ENCODE measurements around the gene UBE2A.

The UBE2A gene

GRCh38 chrX:119606280-119607017 lies 32.1 kb downstream of the UBE2A start, which contains the start of gene NKRF:
TSS of gene NKRF (minus strand) at chrX:119606424.
- Histone ChIP-seq H3K27ac (peak within 1 kb of the TSS; percentile 63 to 93 (median 84)), H3K4me3 (peak within 1 kb of the TSS; percentile 49 to 73 (median 67))

- Histone ChIP-seq H3K4me3 (peak overlapping the region in 6 of 7 experiments; percentile 49 to 73 (median 68)), H3K27ac (peak overlapping the region in 19 of 21 experiments; percentile 69 to 93 (median 84))
These were observed 32.6 kb downstream of the UBE2A start for GRCh38 chrX:119607018-119607389.

GRCh38 chrX:119614776-119615175 lies 40.4 kb downstream of the UBE2A start:
- Histone ChIP-seq H3K27ac (no peak overlapping the region), H3K4me3 (no peak overlapping the region)

GRCh38 chrX:119617517-119618164 lies 43.3 kb downstream of the UBE2A start:
- Histone ChIP-seq H3K27ac (peak overlapping the region in 1 of 21 experiments; percentile 60), H3K4me3 (no peak overlapping the region)

- no peak overlapping the region for H3K4me3 ChIP-seq
- peak overlapping the region in 3 of 21 experiments; percentile 25 to 60 (median 30) for H3K27ac ChIP-seq
These were observed 44.1 kb downstream of the UBE2A start for GRCh38 chrX:119618439-119618838.

- Histone ChIP-seq H3K27ac (no peak overlapping the region), H3K4me3 (no peak overlapping the region)
These were observed 48.2 kb downstream of the UBE2A start for GRCh38 chrX:119622356-119623232.

- H3K27ac ChIP-seq = no peak overlapping the region
These were observed 50.1 kb downstream of the UBE2A start for GRCh38 chrX:119624417-119624816.

GRCh38 chrX:119624951-119625668 lies 50.7 kb downstream of the UBE2A start:
- no peak overlapping the region for H3K4me3 ChIP-seq
- H3K27ac ChIP-seq = no peak overlapping the region

More at GRCh38 chrX:119624417-119624816, 50.1 kb downstream of the UBE2A start:
- H3K4me3 ChIP-seq = no peak overlapping the region

GRCh38 chrX:119625843-119626242 lies 51.5 kb downstream of the UBE2A start:
- no peak overlapping the region for H3K27ac ChIP-seq

More at GRCh38 chrX:119625843-119626242, 51.5 kb downstream of the UBE2A start:
- H3K4me3 ChIP-seq = no peak overlapping the region
